Suprapubic skin (tissue), 3 donors: ENCODE data around the gene PTGS1.

Source experiments
- POLR2AphosphoS5 ChIP-seq, 3 donors: sonication (generic); formaldehyde crosslinking; IDR thresholded peaks; one replicate each; pipeline ENCODE4 v1.6.1; 2017; ENCODE audit warnings: antibody characterized with exemption in 3 of 3
- TF ChIP-seq, protein P1 (sequence below), 2 donors: fragments of 200-600 bp in 1 of 2; fragments of 450-650 bp in 1 of 2; sonication (generic) in 1 of 2; IDR thresholded peaks; one replicate each; pipeline ENCODE4 v1.5.1; 2016 to 2019; ENCODE audit warnings: antibody characterized with exemption in 2 of 2, mild to moderate bottlenecking in 1 of 2, moderate library complexity in 1 of 2

DNA sequence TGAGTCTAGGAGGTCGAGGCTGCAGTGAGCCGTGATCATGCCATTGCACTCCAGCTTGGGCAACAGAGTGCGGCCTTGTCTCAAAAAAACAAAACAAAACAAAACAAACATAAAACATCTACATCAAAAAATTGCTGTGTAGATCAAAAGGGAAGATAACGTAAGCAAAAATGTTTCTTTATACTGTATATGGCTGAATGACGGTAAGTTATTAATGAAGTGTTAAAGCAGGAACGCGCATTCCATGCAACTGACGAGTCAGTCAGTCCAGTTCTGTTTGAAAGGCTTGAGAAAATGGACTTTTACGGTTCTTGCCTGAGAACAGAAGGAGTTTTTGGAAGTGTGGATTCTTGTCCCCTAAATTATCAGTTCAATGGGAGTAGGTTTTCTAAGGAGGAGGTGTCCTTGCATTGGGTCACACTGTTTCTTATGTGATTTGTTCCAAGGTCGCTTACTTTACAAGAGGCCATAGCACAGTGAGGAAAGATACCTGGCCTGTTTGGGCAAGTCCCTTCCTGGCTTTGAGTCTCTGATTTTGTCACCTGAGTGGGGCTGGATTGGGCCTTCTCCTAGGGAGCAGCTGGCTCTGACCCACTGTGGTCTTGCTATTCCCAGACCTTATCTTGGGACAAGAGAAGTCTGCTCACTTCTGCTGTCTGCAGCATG lies 6.6 kb upstream of the PTGS1 start:
- TF ChIP-seq, protein P1, sequence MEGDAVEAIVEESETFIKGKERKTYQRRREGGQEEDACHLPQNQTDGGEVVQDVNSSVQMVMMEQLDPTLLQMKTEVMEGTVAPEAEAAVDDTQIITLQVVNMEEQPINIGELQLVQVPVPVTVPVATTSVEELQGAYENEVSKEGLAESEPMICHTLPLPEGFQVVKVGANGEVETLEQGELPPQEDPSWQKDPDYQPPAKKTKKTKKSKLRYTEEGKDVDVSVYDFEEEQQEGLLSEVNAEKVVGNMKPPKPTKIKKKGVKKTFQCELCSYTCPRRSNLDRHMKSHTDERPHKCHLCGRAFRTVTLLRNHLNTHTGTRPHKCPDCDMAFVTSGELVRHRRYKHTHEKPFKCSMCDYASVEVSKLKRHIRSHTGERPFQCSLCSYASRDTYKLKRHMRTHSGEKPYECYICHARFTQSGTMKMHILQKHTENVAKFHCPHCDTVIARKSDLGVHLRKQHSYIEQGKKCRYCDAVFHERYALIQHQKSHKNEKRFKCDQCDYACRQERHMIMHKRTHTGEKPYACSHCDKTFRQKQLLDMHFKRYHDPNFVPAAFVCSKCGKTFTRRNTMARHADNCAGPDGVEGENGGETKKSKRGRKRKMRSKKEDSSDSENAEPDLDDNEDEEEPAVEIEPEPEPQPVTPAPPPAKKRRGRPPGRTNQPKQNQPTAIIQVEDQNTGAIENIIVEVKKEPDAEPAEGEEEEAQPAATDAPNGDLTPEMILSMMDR (IDR thresholded peaks at IDR 0.05) = no peak
- TF ChIP-seq POLR2AphosphoS5 (IDR thresholded peaks at IDR 0.05) = no peak
